ENCODE measurements around the gene HACD2.

The HACD2 gene

GRCh38 chr3:123447749-123448517 lies 136.9 kb downstream of the HACD2 start:
- DNase-seq (ENCODE audit: low read depth in 2 of 2), result no peak

- no peak for DNase-seq (ENCODE audit: low read depth in 2 of 2)
Observed at GRCh38 chr3:123447416-123447748, 137.5 kb downstream of the HACD2 start.

GRCh38 chr3:123446610-123447109 lies 138.2 kb downstream of the HACD2 start:
- no peak for DNase-seq (ENCODE audit: low read depth in 2 of 2)

- DNase-seq (ENCODE audit: low read depth in 2 of 2), result no peak
Observed at GRCh38 chr3:123446210-123446609, 138.6 kb downstream of the HACD2 start.

GRCh38 chr3:123445702-123446101 lies 139.2 kb downstream of the HACD2 start:
- no peak for DNase-seq (ENCODE audit: low read depth in 2 of 2)

- DNase-seq (ENCODE audit: low read depth in 2 of 2), result no peak
Observed at GRCh38 chr3:123444744-123445143, 140.1 kb downstream of the HACD2 start.

GRCh38 chr3:123444023-123444422 lies 140.8 kb downstream of the HACD2 start:
- no peak for DNase-seq (ENCODE audit: low read depth in 2 of 2)

GRCh38 chr3:123442908-123443307 lies 141.9 kb downstream of the HACD2 start:
- DNase-seq (ENCODE audit: low read depth in 2 of 2), result no peak

- no peak for DNase-seq (ENCODE audit: low read depth in 2 of 2)
Observed at GRCh38 chr3:123442125-123442524, 142.7 kb downstream of the HACD2 start.

Data from fibroblast of skin of left quadriceps (primary cell).